Type B pancreatic cell (in vitro differentiated cells): ENCODE data around the gene ZSWIM7. TPM values are rescaled to one million over a fixed set of nuclear protein-coding genes. Genes with fewer than 3 reads are reported as not detected.
"Not testable (repeated sequence)": the region's sequence is repeated elsewhere in the genome, so short reads cannot be mapped to it uniquely, and the experiment has no call there.

Source experiments
- DNase-seq: peaks from one replicate; pipeline ENCODE4 v3.0.0; 2021; ENCODE audit warnings: mixed read lengths; ENCODE audit not compliant: unreplicated experiment; ENCODE audit errors: extremely low spot score
- H3K27ac Mint-ChIP-seq: 2 replicates; pipeline ENCODE4 v1.8.0; 2021; ENCODE audit warnings: mild to moderate bottlenecking, mixed read lengths
- H3K27me3 Mint-ChIP-seq: 2 replicates; pipeline ENCODE4 v1.8.0; 2021; ENCODE audit warnings: mixed read lengths
- H3K36me3 Mint-ChIP-seq: 2 replicates; pipeline ENCODE4 v1.8.0; 2021; ENCODE audit warnings: mixed read lengths
- H3K4me1 Mint-ChIP-seq: one replicate; pipeline ENCODE4 v1.8.0; 2021; ENCODE audit warnings: mixed read lengths; ENCODE audit not compliant: unreplicated experiment
- H3K4me3 Mint-ChIP-seq: 2 replicates; pipeline ENCODE4 v1.8.0; 2021; ENCODE audit warnings: mild to moderate bottlenecking, mixed read lengths
- H3K9me3 Mint-ChIP-seq: 2 replicates; pipeline ENCODE4 v1.8.0; 2021; ENCODE audit warnings: mixed read lengths
- total RNA-seq: library from RNA; stranded (reverse); gene quantifications from 2 replicates; pipeline ENCODE4 v1.2.1, GENCODE V29; 2021; ENCODE audit warnings: low replicate concordance
- TF ChIP-seq, protein P1 (sequence below): fragments of 200-600 bp; sonication (generic); conservative IDR thresholded peaks from 2 replicates; pipeline ENCODE4 v1.5.0; 2021; ENCODE audit warnings: antibody characterized with exemption, mild to moderate bottlenecking

Gene ZSWIM7
- total RNA-seq, 1 donor from 2014 or later: 26.4 TPM

DNA sequence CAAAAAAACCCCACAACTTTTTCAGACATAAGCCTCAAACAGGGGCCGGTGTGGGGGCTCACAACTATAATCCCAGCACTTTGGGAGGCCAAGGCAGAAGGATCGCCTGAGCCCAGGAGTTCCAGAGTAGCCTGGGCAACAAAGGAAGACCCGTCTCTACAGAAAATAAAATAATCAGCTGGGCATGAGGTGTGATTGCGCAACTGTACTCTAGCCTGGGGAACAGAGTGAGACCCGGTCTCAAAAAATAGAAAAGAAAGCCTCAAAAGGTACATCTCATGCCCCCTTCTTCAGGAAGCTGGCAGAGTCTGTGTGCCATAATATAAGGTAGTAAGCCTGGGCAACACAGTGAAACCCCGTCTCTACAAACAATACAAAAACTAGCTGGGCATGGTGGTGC lies 3.2 kb downstream of the ZSWIM7 start:
- Mint-ChIP-seq H3K36me3 (peaks cover 8% of the 10 kb centered on the region), H3K27ac (no peak overlapping the region), H3K4me3 (no peak overlapping the region), H3K27me3 (no peaks in the 10 kb centered on the region), H3K4me1 (peaks cover 7% of the 10 kb centered on the region), H3K9me3 (no peaks in the 10 kb centered on the region)
- TF ChIP-seq, protein P1, sequence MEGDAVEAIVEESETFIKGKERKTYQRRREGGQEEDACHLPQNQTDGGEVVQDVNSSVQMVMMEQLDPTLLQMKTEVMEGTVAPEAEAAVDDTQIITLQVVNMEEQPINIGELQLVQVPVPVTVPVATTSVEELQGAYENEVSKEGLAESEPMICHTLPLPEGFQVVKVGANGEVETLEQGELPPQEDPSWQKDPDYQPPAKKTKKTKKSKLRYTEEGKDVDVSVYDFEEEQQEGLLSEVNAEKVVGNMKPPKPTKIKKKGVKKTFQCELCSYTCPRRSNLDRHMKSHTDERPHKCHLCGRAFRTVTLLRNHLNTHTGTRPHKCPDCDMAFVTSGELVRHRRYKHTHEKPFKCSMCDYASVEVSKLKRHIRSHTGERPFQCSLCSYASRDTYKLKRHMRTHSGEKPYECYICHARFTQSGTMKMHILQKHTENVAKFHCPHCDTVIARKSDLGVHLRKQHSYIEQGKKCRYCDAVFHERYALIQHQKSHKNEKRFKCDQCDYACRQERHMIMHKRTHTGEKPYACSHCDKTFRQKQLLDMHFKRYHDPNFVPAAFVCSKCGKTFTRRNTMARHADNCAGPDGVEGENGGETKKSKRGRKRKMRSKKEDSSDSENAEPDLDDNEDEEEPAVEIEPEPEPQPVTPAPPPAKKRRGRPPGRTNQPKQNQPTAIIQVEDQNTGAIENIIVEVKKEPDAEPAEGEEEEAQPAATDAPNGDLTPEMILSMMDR: no peak
- DNase-seq: no peak

DNA sequence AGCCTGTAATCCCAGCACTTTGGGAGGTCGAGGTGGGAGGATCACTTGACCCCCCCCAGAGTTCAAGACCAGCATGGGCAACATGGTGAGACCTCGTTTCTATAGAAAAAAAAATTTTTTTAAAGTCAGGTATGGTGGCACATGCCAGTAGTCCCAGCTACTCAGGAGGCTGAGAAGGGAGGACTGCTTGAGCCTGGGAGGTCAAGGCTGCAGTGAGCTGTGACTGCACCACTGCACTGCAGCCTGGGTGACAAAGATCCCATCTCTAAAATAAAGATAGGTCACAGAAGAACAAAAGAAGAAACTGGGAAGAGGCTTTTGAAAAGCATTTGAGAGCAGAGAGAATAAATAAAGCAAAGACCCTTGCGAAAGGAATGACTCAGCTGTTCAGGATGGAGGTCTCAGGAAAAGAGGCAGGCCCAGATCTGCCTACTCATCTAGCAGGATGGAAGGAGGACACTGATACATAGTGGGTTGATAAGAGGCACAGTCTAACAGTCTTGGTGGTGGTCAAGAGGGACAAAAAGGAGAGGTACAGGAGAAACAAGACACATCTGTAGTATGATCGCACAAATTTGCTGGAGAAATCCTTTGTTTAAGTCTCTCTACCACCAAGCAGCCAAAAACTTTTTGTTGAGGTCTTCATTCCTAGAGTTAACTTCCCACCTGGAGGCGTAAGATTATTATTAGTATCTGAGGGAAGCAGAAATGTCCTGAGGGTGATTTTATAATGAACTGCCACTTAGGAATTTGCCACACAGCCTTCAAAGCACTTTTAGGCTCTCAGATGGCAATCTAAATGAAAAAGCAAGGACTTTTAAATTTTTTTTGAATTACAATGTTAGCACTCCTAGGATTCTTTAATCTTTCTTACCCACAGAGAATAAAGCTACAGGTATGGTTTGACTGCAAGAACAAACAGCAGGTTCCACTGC lies 17.6 kb downstream of the ZSWIM7 start:
- DNase-seq: no peak
- Mint-ChIP-seq H3K36me3 (peaks cover 39% of the 10 kb centered on the region), H3K9me3 (no peaks in the 10 kb centered on the region), H3K27ac (peak overlapping the region; percentile 66), H3K27me3 (no peaks in the 10 kb centered on the region), H3K4me3 (no peak overlapping the region), H3K4me1 (no peaks in the 10 kb centered on the region)
- TF ChIP-seq, protein P1: no peak

DNA sequence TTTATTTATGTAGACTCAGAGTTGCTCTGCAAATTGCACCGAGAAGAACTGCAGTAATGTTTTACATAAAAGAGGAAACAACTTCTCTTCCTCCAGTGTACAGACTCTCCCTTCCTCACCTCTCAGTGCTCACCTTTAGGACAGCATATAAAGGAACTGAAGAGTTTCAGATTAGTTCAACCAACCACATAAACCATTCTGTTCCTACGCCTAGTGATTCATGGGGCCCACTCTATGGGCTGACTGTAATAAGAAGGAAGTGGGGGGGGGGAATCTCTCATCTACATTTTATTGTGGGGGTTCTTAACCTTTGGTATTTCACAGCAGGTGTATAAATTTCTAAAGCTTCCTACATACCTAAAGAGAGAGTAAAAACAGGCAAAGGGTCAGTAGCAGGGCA lies 18.3 kb downstream of the ZSWIM7 start:
- Mint-ChIP-seq H3K36me3 (peaks cover 37% of the 10 kb centered on the region), H3K4me1 (no peaks in the 10 kb centered on the region), H3K27ac (no peak overlapping the region), H3K4me3 (no peak overlapping the region), H3K9me3 (no peaks in the 10 kb centered on the region), H3K27me3 (no peaks in the 10 kb centered on the region)
- TF ChIP-seq, protein P1: no peak
- no peak for DNase-seq

DNA sequence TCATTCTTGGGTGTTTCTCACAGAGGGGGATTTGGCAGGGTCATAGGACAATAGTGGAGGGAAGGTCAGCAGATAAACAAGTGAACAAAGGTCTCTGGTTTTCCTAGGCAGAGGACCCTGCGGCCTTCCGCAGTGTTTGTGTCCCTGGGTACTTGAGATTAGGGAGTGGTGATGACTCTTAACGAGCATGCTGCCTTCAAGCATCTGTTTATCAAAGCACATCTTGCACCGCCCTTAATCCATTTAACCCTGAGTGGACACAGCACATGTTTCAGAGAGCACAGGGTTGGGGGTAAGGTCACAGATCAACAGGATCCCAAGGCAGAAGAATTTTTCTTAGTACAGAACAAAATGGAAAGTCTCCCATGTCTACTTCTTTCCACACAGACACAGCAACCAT lies 20.5 kb downstream of the ZSWIM7 start:
- H3K36me3 Mint-ChIP-seq: peaks cover 39% of the 10 kb centered on the region
- not testable (repeated sequence) for H3K27ac Mint-ChIP-seq, H3K4me3 Mint-ChIP-seq, H3K27me3 Mint-ChIP-seq, H3K4me1 Mint-ChIP-seq, H3K9me3 Mint-ChIP-seq, DNase-seq

DNA sequence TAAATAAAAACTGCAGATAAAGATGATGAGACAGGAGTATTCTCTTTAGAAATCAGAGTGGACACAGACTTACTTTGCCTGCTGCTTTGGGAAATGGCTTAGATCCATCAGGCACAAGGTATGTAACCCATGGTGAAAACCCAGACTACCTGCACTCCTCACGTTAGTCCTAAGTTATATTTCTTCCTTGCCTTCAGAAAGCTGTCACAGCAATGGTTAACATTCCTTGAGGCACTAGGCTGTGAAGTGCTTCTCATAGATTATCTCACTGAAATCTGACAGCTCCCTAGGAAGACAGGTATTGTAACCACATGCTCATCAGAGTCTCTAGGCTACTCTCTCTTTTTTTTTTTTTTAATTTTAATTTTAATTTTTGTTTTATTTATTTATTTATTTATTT lies 20.9 kb downstream of the ZSWIM7 start:
- Mint-ChIP-seq H3K9me3 (no peaks in the 10 kb centered on the region), H3K4me3 (no peak overlapping the region), H3K4me1 (no peaks in the 10 kb centered on the region), H3K27me3 (no peaks in the 10 kb centered on the region), H3K36me3 (peaks cover 36% of the 10 kb centered on the region), H3K27ac (no peak overlapping the region)
- no peak for DNase-seq
- TF ChIP-seq, protein P1: no peak

DNA sequence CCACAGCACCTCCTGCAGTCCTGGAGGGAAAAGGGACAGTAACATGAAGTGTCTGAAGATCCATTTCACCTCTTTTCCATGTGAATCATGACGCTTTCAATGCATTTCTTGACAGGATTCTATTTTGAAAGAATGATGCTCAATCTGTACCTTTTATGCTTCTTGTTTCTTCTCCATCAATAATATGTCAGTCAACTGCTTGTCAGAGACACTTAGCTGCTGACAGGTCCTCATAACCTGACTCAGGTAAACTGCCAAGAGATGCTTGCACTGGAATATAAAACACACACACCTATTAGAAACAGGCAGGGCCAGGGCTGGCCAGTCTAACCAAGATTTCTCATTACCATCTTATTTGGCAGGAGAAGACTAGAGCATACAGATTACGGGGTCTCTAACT lies 21.6 kb downstream of the ZSWIM7 start:
- Mint-ChIP-seq H3K9me3 (no peaks in the 10 kb centered on the region), H3K27ac (no peak overlapping the region), H3K36me3 (peaks cover 36% of the 10 kb centered on the region), H3K4me1 (no peaks in the 10 kb centered on the region), H3K27me3 (no peaks in the 10 kb centered on the region), H3K4me3 (no peak overlapping the region)
- TF ChIP-seq, protein P1: no peak
- no peak for DNase-seq
